NCI-H82 (cell line): Measurements from ENCODE around the gene COG4.

Source experiments
- DNase-seq: peaks from one replicate; lab custom pipeline; 2025; lab: John Stamatoyannopoulos, UW

The COG4 gene

DNA sequence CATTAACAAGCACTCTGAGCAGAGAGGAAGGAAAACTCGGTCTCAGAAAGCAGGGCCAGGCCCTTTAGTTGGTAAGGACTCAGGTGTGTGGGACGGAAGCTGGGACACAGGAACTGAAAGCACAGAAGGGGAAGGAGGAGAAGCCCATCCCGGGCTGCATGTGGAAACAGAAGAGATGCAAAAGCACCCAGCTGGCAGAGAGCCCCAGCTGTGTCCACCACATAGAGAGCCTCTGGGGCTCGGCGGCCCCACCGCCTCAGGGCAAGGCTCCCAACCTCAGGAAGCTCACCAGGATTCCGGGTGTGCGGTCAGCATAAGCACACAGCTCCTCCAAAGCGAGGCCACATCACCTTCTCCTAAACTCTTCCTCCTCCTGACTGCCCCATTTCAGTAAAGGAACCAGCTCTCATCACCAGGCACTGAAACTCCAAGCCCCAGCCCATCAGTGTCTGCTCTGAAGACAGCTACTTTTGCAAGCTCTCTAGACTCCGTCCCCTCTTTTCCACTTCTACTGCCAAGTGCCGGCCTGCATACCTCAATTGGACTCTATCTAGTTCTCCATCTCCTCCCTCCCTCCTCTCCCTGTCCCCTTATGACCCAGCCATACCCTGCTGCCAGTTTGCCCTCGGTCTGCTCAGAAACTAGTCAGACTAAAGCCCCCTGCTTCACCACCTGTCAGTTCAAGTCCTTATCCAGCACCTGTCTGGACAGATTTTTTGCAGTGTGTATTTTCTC lies 90.5 kb downstream of the COG4 start:
- peak; percentile 51 for DNase-seq

DNA sequence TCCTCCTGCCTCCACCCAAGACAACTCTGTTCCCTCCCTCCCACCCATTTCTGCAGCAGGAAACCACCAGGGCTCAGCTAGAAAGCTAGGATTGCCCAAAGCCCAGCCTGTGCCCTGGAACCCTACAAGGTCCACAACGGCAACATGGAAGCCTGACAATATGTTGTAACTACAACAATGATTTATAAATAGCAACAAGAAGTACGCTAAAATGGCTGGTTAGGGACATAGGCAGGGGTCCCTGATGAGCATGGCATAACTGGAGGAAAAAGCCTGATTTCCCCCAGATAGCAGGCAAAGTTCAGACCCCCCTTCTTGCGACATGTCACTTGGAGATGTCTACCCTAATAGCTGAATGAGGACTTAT lies 91.0 kb downstream of the COG4 start:
- no peak for DNase-seq

DNA sequence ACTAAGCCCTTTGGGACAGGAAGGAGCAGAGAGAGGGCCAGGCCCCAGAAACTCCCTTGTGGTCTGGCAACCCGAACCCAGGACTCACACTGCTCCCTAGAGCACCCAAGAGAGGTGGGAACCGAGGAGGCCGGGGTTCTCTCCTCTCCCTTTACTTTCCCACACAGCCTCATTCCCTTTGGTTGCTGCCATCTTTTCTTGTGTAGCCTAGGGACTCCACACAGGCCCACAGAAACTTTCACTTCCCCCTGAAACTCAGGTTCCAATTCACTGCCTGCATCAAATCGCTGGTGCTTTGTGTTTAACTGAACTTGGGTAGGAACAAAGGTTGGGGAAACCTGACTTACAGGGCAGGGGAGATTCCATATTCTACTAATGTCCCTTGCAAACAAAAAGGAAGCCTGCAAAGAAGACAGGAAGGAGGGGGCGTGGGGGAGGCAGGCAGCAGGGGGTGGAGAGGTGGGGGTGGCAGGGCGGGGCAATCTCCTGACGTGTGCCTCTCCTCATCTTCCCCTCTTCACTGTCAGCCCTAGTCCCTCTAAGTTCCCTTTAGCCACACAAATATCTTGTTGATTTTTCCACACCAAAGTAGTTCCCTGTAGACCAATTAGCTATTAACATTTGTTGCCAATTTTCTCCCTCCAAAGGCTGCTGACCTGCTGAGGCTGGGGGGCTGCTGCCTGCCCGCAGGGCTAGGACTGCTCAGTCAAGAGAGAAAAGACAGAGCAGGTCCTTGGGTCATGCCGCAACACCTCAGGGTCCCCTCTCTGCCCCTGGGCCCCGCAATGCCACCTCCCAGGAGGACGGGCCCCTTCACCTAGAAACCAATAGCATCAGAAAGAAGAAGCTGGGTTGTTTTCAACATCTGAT lies 92.5 kb downstream of the COG4 start:
- peak; percentile 34 for DNase-seq
